ENCODE data around the gene SF3B3.

SF3B3 gene

GRCh38 chr16:70589998-70590471 is 66.4 kb downstream of the SF3B3 start:
- DNase-seq (ENCODE audit: low read depth in 2 of 2) = no peak

GRCh38 chr16:70590722-70591415 is 67.3 kb downstream of the SF3B3 start:
- DNase-seq (ENCODE audit: low read depth in 2 of 2) = no peak

GRCh38 chr16:70591615-70592014 is 68.0 kb downstream of the SF3B3 start:
- no peak for DNase-seq (ENCODE audit: low read depth in 2 of 2)

- DNase-seq (ENCODE audit: low read depth in 2 of 2) = no peak
These were observed 68.5 kb downstream of the SF3B3 start for GRCh38 chr16:70592106-70592571.

GRCh38 chr16:70593544-70593943 is 69.9 kb downstream of the SF3B3 start:
- no peak for DNase-seq (ENCODE audit: low read depth in 2 of 2)

- DNase-seq (ENCODE audit: low read depth in 2 of 2) = no peak
These were observed 71.0 kb downstream of the SF3B3 start for GRCh38 chr16:70594569-70594968.

- DNase-seq (ENCODE audit: low read depth in 2 of 2) = no peak
These were observed 73.7 kb downstream of the SF3B3 start for GRCh38 chr16:70597135-70597835.

GRCh38 chr16:70598937-70599503 is 75.4 kb downstream of the SF3B3 start:
- no peak for DNase-seq (ENCODE audit: low read depth in 2 of 2)

- DNase-seq (ENCODE audit: low read depth in 2 of 2) = no peak
These were observed 77.1 kb downstream of the SF3B3 start for GRCh38 chr16:70600730-70601129.

- no peak for DNase-seq (ENCODE audit: low read depth in 2 of 2)
These were observed 78.3 kb downstream of the SF3B3 start for GRCh38 chr16:70601576-70602575.

- no peak for DNase-seq (ENCODE audit: low read depth in 2 of 2)
These were observed 79.2 kb downstream of the SF3B3 start for GRCh38 chr16:70602831-70603230.

- DNase-seq (ENCODE audit: low read depth in 2 of 2) = no peak
These were observed 81.0 kb downstream of the SF3B3 start for GRCh38 chr16:70604407-70605282.

- DNase-seq (ENCODE audit: low read depth in 2 of 2) = no peak
These were observed 81.7 kb downstream of the SF3B3 start for GRCh38 chr16:70605283-70605657.

- no peak for DNase-seq (ENCODE audit: low read depth in 2 of 2)
These were observed 84.9 kb downstream of the SF3B3 start for GRCh38 chr16:70608521-70608920.

- no peak for DNase-seq (ENCODE audit: low read depth in 2 of 2)
These were observed 86.9 kb downstream of the SF3B3 start for GRCh38 chr16:70610273-70611223.

- no peak for DNase-seq (ENCODE audit: low read depth in 2 of 2)
These were observed 87.6 kb downstream of the SF3B3 start for GRCh38 chr16:70611224-70611598.

GRCh38 chr16:70611785-70612303 is 88.2 kb downstream of the SF3B3 start:
- no peak for DNase-seq (ENCODE audit: low read depth in 2 of 2)

- DNase-seq (ENCODE audit: low read depth in 2 of 2) = no peak
These were observed 89.3 kb downstream of the SF3B3 start for GRCh38 chr16:70612931-70613330.

GRCh38 chr16:70614208-70614951 is 90.8 kb downstream of the SF3B3 start:
- DNase-seq (ENCODE audit: low read depth in 2 of 2) = no peak

Measured in activated CD8-positive, alpha-beta memory T cell treated with anti-CD3 and anti-CD28 coated beads for 4 hours (primary cell).